ENCODE data around the gene PCDHB11.
"Not testable (repeated sequence)": the region's sequence is repeated elsewhere in the genome, so short reads cannot be mapped to it uniquely, and the experiment has no call there.

Gene PCDHB11

DNA sequence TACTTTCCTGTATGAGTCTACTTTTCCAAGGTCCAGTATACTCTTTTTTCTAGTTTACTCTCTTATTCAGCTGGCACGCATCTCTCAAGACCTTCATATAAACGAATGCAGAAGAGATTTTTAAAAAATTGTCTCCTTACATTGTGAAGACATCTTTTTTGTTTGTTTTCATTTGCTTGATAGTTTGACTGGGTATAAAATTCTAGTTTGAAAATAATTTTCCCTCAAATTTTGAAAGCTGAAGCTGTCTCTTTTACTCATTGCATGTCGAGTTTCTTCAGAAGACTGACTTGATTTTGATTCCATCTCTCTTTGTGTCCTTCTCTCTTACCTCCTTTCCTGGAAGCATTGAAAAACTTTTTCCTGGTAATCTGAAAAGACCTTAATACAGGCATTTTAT is 3.1 kb upstream of the PCDHB11 start:
- Mint-ChIP-seq H3K4me3 (no peak overlapping the region), H3K4me1 (no peaks in the 10 kb centered on the region), H3K36me3 (ENCODE audit: low read depth) (peaks cover 82% of the 10 kb centered on the region), H3K27ac (no peak overlapping the region), H3K27me3 (ENCODE audit: low read depth) (no peaks in the 10 kb centered on the region), H3K9me3 (peaks cover 78% of the 10 kb centered on the region)
- TF ChIP-seq, protein P1, sequence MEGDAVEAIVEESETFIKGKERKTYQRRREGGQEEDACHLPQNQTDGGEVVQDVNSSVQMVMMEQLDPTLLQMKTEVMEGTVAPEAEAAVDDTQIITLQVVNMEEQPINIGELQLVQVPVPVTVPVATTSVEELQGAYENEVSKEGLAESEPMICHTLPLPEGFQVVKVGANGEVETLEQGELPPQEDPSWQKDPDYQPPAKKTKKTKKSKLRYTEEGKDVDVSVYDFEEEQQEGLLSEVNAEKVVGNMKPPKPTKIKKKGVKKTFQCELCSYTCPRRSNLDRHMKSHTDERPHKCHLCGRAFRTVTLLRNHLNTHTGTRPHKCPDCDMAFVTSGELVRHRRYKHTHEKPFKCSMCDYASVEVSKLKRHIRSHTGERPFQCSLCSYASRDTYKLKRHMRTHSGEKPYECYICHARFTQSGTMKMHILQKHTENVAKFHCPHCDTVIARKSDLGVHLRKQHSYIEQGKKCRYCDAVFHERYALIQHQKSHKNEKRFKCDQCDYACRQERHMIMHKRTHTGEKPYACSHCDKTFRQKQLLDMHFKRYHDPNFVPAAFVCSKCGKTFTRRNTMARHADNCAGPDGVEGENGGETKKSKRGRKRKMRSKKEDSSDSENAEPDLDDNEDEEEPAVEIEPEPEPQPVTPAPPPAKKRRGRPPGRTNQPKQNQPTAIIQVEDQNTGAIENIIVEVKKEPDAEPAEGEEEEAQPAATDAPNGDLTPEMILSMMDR (IDR thresholded peaks at IDR 0.05; ENCODE audit: unreplicated experiment in 3 of 3): no peak

- not testable (repeated sequence) for H3K27ac Mint-ChIP-seq; H3K4me1 Mint-ChIP-seq; H3K27me3 Mint-ChIP-seq (ENCODE audit: low read depth); H3K4me3 Mint-ChIP-seq
- Mint-ChIP-seq H3K36me3 (ENCODE audit: low read depth) (peaks cover 84% of the 10 kb centered on the region), H3K9me3 (peaks cover 74% of the 10 kb centered on the region)
These were observed 1.7 kb downstream of the PCDHB11 start for GRCh38 chr5:141201126-141201525.

DNA sequence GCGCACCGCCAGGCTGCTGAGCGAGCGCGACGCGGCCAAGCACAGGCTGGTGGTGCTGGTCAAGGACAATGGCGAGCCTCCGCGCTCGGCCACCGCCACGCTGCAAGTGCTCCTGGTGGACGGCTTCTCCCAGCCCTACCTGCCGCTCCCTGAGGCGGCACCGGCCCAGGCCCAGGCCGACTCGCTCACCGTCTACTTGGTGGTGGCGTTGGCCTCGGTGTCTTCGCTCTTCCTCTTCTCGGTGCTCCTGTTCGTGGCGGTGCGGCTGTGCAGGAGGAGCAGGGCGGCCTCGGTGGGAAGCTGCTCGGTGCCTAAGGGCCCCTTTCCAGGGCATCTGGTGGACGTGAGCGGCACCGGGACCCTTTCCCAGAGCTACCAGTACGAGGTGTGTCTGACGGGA is 2.2 kb downstream of the PCDHB11 start:
- Mint-ChIP-seq H3K4me3 (peak overlapping the region in 1 of 3 experiments; percentile 21), H3K36me3 (ENCODE audit: low read depth) (peaks cover 84% of the 10 kb centered on the region), H3K9me3 (peaks cover 72% of the 10 kb centered on the region)
- H3K4me1 Mint-ChIP-seq; H3K27ac Mint-ChIP-seq; H3K27me3 Mint-ChIP-seq (ENCODE audit: low read depth): not testable (repeated sequence)

- H3K27ac Mint-ChIP-seq: no peak within 1 kb of the TSS
- H3K4me3 Mint-ChIP-seq: peak within 1 kb of the TSS in 2 of 3 experiments; percentile 13 to 41
- TF ChIP-seq, protein P1 (IDR thresholded peaks at IDR 0.05; ENCODE audit: unreplicated experiment in 3 of 3): no peak
- peaks cover 73% of the 10 kb centered on the region for H3K9me3 Mint-ChIP-seq
- H3K27me3 Mint-ChIP-seq (ENCODE audit: low read depth): no peaks in the 10 kb centered on the region
- peaks cover 86% of the 10 kb centered on the region for H3K36me3 Mint-ChIP-seq (ENCODE audit: low read depth)
- no peaks in the 10 kb centered on the region for H3K4me1 Mint-ChIP-seq
These were observed 9.1 kb downstream of the PCDHB11 start, which contains the start of gene PCDHB12 for GRCh38 chr5:141208478-141208877. Gene PCDHB12, plus strand, starts transcription at chr5:141208719. Its CDS starts 189 bp downstream, at chr5:141208908.

GRCh38 chr5:141210281-141210680 is 10.9 kb downstream of the PCDHB11 start:
- H3K4me1 Mint-ChIP-seq; H3K27ac Mint-ChIP-seq; H3K27me3 Mint-ChIP-seq (ENCODE audit: low read depth); H3K4me3 Mint-ChIP-seq: not testable (repeated sequence)
- Mint-ChIP-seq H3K36me3 (ENCODE audit: low read depth) (peaks cover 86% of the 10 kb centered on the region), H3K9me3 (peaks cover 78% of the 10 kb centered on the region)

GRCh38 chr5:141210849-141211248 is 11.4 kb downstream of the PCDHB11 start:
- H3K4me3 Mint-ChIP-seq, H3K4me1 Mint-ChIP-seq: not testable (repeated sequence)
- H3K9me3 Mint-ChIP-seq: peaks cover 75% of the 10 kb centered on the region

DNA sequence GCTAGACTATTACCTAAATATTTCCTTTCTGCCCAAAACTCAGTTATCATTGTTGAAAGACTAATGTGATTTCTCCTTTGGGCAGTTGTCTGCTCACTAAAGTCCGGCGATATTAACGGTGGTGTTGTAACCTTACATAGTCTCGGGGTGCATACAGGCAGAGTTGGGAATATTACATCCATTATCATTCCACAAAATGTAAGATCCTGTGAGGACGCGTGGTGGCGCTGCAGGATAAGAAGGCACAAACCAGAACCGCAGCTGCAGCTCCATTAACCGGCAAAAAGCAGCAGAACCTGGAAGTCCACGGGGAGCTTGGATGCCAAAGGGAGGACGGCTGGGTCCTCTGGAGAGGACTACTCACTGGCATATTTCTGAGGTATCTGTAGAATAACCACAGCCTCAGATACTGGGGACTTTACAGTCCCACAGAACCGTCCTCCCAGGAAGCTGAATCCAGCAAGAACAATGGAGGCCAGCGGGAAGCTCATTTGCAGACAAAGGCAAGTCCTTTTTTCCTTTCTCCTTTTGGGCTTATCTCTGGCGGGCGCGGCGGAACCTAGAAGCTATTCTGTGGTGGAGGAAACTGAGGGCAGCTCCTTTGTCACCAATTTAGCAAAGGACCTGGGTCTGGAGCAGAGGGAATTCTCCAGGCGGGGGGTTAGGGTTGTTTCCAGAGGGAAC is 14.4 kb downstream of the PCDHB11 start, which contains the start of gene PCDHB13:
Gene PCDHB13 (plus strand): TSS at position 264 of the 684 bp plus-strand sequence. CDS start 205 bp downstream, at position 469.
- not testable (repeated sequence) for H3K27me3 Mint-ChIP-seq (ENCODE audit: low read depth); H3K4me1 Mint-ChIP-seq
- Mint-ChIP-seq H3K36me3 (ENCODE audit: low read depth) (peaks cover 74% of the 10 kb centered on the region), H3K4me3 (peak within 1 kb of the TSS; percentile 35 to 66 (median 61)), H3K27ac (peak within 1 kb of the TSS in 1 of 3 experiments; percentile 41), H3K9me3 (peaks cover 74% of the 10 kb centered on the region)

More at GRCh38 chr5:141210849-141211248, 11.4 kb downstream of the PCDHB11 start:
- not testable (repeated sequence) for H3K27ac Mint-ChIP-seq; H3K27me3 Mint-ChIP-seq (ENCODE audit: low read depth)
- H3K36me3 Mint-ChIP-seq (ENCODE audit: low read depth): peaks cover 82% of the 10 kb centered on the region

- H3K4me1 Mint-ChIP-seq; H3K4me3 Mint-ChIP-seq; H3K27ac Mint-ChIP-seq; H3K27me3 Mint-ChIP-seq (ENCODE audit: low read depth): not testable (repeated sequence)
- peaks cover 73% of the 10 kb centered on the region for H3K9me3 Mint-ChIP-seq
- peaks cover 74% of the 10 kb centered on the region for H3K36me3 Mint-ChIP-seq (ENCODE audit: low read depth)
These were observed 15.2 kb downstream of the PCDHB11 start for GRCh38 chr5:141214583-141214982.

DNA sequence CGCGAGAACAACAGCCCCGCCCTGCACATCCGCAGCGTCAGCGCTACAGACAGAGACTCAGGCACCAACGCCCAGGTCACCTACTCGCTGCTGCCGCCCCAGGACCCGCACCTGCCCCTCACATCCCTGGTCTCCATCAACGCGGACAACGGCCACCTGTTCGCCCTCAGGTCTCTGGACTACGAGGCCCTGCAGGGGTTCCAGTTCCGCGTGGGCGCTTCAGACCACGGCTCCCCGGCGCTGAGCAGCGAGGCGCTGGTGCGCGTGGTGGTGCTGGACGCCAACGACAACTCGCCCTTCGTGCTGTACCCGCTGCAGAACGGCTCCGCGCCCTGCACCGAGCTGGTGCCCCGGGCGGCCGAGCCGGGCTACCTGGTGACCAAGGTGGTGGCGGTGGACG is 16.1 kb downstream of the PCDHB11 start:
- not testable (repeated sequence) for H3K27ac Mint-ChIP-seq; H3K4me1 Mint-ChIP-seq; H3K27me3 Mint-ChIP-seq (ENCODE audit: low read depth); H3K4me3 Mint-ChIP-seq
- peaks cover 76% of the 10 kb centered on the region for H3K9me3 Mint-ChIP-seq
- peaks cover 76% of the 10 kb centered on the region for H3K36me3 Mint-ChIP-seq (ENCODE audit: low read depth)

GRCh38 chr5:141216035-141216434 is 16.6 kb downstream of the PCDHB11 start:
- H3K4me3 Mint-ChIP-seq; H3K27me3 Mint-ChIP-seq (ENCODE audit: low read depth): not testable (repeated sequence)

More at GRCh38 chr5:141216035-141216434, 16.6 kb downstream of the PCDHB11 start:
- not testable (repeated sequence) for H3K4me1 Mint-ChIP-seq, H3K27ac Mint-ChIP-seq
- Mint-ChIP-seq H3K9me3 (peaks cover 76% of the 10 kb centered on the region), H3K36me3 (ENCODE audit: low read depth) (peaks cover 77% of the 10 kb centered on the region)

All from nephron (organoid).